Endothelial cell of umbilical vein (primary cell): ENCODE data around the gene NXNL2.

Source experiments
- EZH2 ChIP-seq: IDR thresholded peaks from 2 replicates; pipeline ENCODE4 v1.6.1; 2012; ENCODE audit warnings: borderline replicate concordance, low read depth, mild to moderate bottlenecking, moderate library complexity, low read length, inconsistent platforms; ENCODE audit not compliant: severe bottlenecking
- FOS ChIP-seq: IDR thresholded peaks from 2 replicates; pipeline ENCODE4 v1.6.1; 2011; ENCODE audit warnings: mild to moderate bottlenecking, low read length, moderate library complexity, borderline replicate concordance; ENCODE audit not compliant: insufficient read depth
- GATA2 ChIP-seq: IDR thresholded peaks from 2 replicates; pipeline ENCODE4 v1.7.0; 2011; ENCODE audit warnings: low read depth, mild to moderate bottlenecking, moderate library complexity, mixed read lengths, low read length; ENCODE audit not compliant: insufficient read length, insufficient read depth
- JUN ChIP-seq: IDR thresholded peaks from 2 replicates; pipeline ENCODE4 v1.6.1; 2011; ENCODE audit warnings: borderline replicate concordance, low read depth; ENCODE audit not compliant: insufficient read length, insufficient read depth
- MYC ChIP-seq: IDR thresholded peaks from one replicate; pipeline ENCODE4 v1.6.1; 2011; ENCODE audit warnings: mild to moderate bottlenecking, low read depth, low read length
- POLR2A ChIP-seq: IDR thresholded peaks from 2 replicates; pipeline ENCODE4 v1.6.1; 2012; ENCODE audit warnings: low read depth, mild to moderate bottlenecking, control low read depth, low read length
- POLR2AphosphoS5 ChIP-seq: IDR thresholded peaks from 2 replicates; pipeline ENCODE4 v1.6.1; 2012; ENCODE audit warnings: low read depth, mild to moderate bottlenecking, control low read depth, low read length, moderate library complexity; ENCODE audit not compliant: insufficient read depth
- TF ChIP-seq, protein P1 (sequence below), 2 donors: IDR thresholded peaks; 1 replicate in 1 of 2; 2 replicates in 1 of 2; pipeline ENCODE4 v1.5.1; 2011; ENCODE audit warnings: low read length in 2 of 2, mild to moderate bottlenecking in 2 of 2, moderate library complexity in 2 of 2, control low read depth in 1 of 2, inconsistent platforms in 1 of 2, low read depth in 1 of 2; ENCODE audit not compliant: insufficient read depth in 1 of 2; ENCODE audit errors: extremely low read depth in 1 of 2
- TF ChIP-seq, protein P2 (sequence below): IDR thresholded peaks from 2 replicates; pipeline ENCODE4 v1.6.1; 2011; ENCODE audit not compliant: insufficient read depth, insufficient read length

DNA sequence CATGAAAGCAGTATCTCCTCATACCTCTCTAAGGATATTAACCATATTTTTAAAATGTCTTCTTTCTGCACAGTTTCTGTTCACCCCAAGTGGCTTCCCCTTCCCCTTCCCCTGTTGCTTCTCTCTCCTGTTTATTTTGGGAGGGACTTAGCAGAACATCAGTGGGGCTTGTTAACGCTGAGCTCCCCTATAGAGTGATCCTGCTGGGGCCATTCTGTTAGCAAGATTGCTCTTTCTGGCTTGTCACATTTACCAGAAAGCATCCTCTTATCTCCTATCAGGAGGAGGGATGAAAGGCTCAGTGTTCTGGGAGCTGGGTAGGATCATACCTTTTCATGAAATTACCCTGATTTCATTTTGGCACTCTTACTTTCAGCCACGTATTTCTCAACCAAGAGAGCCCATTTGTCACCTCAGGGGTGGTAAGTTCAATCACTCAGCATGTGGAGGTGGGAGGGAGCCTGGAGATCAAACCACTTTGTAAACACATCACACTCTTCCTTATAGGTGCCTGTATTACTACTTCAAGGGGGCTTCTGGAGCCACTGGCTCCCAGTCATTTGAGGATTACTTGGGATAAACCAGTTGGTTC is 16.7 kb downstream of the NXNL2 start:
- TF ChIP-seq, protein P1, sequence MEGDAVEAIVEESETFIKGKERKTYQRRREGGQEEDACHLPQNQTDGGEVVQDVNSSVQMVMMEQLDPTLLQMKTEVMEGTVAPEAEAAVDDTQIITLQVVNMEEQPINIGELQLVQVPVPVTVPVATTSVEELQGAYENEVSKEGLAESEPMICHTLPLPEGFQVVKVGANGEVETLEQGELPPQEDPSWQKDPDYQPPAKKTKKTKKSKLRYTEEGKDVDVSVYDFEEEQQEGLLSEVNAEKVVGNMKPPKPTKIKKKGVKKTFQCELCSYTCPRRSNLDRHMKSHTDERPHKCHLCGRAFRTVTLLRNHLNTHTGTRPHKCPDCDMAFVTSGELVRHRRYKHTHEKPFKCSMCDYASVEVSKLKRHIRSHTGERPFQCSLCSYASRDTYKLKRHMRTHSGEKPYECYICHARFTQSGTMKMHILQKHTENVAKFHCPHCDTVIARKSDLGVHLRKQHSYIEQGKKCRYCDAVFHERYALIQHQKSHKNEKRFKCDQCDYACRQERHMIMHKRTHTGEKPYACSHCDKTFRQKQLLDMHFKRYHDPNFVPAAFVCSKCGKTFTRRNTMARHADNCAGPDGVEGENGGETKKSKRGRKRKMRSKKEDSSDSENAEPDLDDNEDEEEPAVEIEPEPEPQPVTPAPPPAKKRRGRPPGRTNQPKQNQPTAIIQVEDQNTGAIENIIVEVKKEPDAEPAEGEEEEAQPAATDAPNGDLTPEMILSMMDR (IDR thresholded peaks at IDR 0.05; ENCODE audit: extremely low read depth in 1 of 2, insufficient read depth in 1 of 2, low read depth in 1 of 2, low read length in 2 of 2), result no peak
- TF ChIP-seq EZH2 (no peak), JUN (no peak), POLR2AphosphoS5 (no peak), MYC (no peak), POLR2A (no peak), GATA2 (no peak), FOS (no peak)
- TF ChIP-seq, protein P2, sequence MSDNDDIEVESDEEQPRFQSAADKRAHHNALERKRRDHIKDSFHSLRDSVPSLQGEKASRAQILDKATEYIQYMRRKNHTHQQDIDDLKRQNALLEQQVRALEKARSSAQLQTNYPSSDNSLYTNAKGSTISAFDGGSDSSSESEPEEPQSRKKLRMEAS, result no peak
